Keratinocyte (primary cell): Measurements from ENCODE around the gene JOSD1.

ENCODE experiments used
- EZH2 ChIP-seq: IDR thresholded peaks from one replicate; pipeline ENCODE4 v1.6.1; 2012; ENCODE audit warnings: inconsistent platforms, mild to moderate bottlenecking, low read length, moderate library complexity
- TF ChIP-seq, protein P1 (sequence below), 3 experiments: IDR thresholded peaks in 1 of 3; conservative IDR thresholded peaks in 1 of 3; optimal IDR thresholded peaks in 1 of 3; 2 replicates in 2 of 3; 3 replicates in 1 of 3; pipeline versions ENCODE3 to v1.5.1; 2011; ENCODE audit warnings: low read length in 3 of 3, mild to moderate bottlenecking in 3 of 3, moderate library complexity in 2 of 3, control low read depth in 1 of 3, inconsistent platforms in 1 of 3; ENCODE audit not compliant: insufficient read depth in 2 of 3; ENCODE audit errors: extremely low read depth in 1 of 3

DNA sequence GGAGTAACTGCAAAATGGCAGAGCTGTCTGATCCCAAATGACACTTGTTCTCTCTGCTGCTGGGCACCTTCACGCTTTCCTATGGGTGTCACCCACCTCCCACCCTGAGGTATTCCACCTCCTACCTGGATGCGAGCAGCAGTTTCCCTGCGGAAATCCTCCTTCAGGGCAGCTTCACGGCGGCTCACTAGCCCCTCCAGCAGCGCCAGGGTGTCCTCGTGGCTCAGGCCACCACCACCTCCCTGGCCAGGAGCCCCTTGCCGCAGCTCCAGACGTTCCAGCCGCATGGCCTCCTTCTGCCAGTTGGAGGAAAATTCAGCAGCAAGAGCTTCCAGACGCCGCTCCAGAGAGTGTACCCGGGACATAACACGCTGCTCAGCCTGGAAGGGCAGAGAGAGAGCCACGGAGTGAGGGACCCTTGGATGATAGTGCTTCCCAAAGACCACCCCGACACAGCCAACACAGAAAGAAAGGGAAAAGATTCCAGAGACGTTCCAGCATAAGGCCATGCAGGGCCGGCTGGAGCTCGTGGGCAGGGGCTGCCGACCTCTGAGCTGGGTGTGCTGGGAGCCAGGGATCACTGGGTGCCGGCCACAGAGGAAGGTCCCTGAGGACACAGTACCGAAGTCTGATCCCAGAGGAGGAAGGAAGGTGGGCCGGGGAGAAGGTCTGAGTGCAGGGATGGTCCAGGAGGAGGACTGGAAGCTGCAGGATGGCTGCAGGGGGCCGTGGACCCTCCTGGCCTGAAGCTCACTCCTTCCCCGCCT, 41.6 kb upstream of the JOSD1 start:
- TF ChIP-seq, protein P1, sequence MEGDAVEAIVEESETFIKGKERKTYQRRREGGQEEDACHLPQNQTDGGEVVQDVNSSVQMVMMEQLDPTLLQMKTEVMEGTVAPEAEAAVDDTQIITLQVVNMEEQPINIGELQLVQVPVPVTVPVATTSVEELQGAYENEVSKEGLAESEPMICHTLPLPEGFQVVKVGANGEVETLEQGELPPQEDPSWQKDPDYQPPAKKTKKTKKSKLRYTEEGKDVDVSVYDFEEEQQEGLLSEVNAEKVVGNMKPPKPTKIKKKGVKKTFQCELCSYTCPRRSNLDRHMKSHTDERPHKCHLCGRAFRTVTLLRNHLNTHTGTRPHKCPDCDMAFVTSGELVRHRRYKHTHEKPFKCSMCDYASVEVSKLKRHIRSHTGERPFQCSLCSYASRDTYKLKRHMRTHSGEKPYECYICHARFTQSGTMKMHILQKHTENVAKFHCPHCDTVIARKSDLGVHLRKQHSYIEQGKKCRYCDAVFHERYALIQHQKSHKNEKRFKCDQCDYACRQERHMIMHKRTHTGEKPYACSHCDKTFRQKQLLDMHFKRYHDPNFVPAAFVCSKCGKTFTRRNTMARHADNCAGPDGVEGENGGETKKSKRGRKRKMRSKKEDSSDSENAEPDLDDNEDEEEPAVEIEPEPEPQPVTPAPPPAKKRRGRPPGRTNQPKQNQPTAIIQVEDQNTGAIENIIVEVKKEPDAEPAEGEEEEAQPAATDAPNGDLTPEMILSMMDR (optimal IDR thresholded peaks at IDR 0.05 in 1 of 3, IDR thresholded peaks at IDR 0.05 in 1 of 3, conservative IDR thresholded peaks at IDR 0.05 in 1 of 3; ENCODE audit: extremely low read depth in 1 of 3, insufficient read depth in 2 of 3, low read length in 3 of 3) = no peak
- TF ChIP-seq EZH2 = no peak
